Esophagus squamous epithelium (tissue), 4 donors: Measurements from ENCODE around the gene FRYL.

Experiments
- POLR2A ChIP-seq, 4 donors: fragments of 450-650 bp; IDR thresholded peaks; one replicate each; pipeline ENCODE4 v1.6.1; 2017; ENCODE audit warnings: antibody characterized with exemption in 4 of 4, mild to moderate bottlenecking in 4 of 4, moderate library complexity in 3 of 4
- TF ChIP-seq, protein P1 (sequence below), 6 experiments: fragments of 450-650 bp in 4 of 6; fragments of 200-600 bp in 2 of 6; sonication (generic) in 2 of 6; IDR thresholded peaks; one replicate each; pipeline ENCODE4 v1.5.1; 2016 to 2019; ENCODE audit warnings: antibody characterized with exemption in 6 of 6, mild to moderate bottlenecking in 4 of 6, moderate library complexity in 4 of 6

DNA sequence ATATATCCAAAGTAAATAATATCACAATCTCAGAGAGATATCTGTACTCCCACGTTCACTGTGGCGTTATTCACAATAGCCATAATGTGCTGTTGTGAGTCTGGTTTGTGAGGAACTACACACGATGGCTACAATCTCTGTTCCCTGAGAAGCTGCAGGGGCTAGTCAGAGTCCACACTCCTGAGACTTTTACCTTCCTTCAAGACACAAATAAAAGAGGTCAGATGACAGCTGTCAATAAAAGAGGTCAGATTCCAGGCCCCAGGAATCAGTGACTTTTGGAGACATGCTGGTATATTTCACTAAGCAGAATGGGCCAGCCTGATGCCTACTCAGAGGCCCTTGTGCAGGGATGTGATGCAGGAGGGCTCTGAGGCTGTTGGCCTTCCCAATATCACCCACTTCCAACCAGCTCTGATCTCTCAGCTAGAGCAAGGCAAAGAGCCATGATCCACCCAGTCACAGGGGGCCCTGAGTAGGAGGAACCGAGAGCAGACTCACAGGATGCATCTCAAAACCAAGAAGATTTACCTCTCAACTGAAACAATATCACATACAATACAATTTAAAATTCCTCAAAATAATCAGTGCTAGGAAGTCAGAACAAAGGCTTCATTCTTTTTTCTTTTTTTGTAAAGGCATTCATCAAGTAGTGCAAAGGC lies 13.8 kb downstream of the FRYL start:
- TF ChIP-seq, protein P1, sequence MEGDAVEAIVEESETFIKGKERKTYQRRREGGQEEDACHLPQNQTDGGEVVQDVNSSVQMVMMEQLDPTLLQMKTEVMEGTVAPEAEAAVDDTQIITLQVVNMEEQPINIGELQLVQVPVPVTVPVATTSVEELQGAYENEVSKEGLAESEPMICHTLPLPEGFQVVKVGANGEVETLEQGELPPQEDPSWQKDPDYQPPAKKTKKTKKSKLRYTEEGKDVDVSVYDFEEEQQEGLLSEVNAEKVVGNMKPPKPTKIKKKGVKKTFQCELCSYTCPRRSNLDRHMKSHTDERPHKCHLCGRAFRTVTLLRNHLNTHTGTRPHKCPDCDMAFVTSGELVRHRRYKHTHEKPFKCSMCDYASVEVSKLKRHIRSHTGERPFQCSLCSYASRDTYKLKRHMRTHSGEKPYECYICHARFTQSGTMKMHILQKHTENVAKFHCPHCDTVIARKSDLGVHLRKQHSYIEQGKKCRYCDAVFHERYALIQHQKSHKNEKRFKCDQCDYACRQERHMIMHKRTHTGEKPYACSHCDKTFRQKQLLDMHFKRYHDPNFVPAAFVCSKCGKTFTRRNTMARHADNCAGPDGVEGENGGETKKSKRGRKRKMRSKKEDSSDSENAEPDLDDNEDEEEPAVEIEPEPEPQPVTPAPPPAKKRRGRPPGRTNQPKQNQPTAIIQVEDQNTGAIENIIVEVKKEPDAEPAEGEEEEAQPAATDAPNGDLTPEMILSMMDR (IDR thresholded peaks at IDR 0.05): no peak
- TF ChIP-seq POLR2A (IDR thresholded peaks at IDR 0.05): no peak
